Karpas-422 (cell line): ENCODE measurements around the gene SNX7. TPM values are rescaled to one million over a fixed set of nuclear protein-coding genes. Genes with fewer than 3 reads are reported as not detected.

Experiments used
- DNase-seq: peaks from one replicate; pipeline ENCODE4 v3.0.0-alpha.2; 2015
- H2AFZ ChIP-seq: fragments of 200-600 bp; sonication (generic); 2 replicates; pipeline ENCODE4 v1.6.1; 2014; ENCODE audit warnings: antibody characterized with exemption, low read length, mixed read lengths
- H3K27ac ChIP-seq: fragments of 200-600 bp; sonication (generic); 2 replicates; pipeline ENCODE4 v1.5.1; 2014; ENCODE audit warnings: mild to moderate bottlenecking, low read length, moderate library complexity
- H3K27me3 ChIP-seq: fragments of 200-600 bp; sonication (generic); 2 replicates; pipeline ENCODE4 v1.6.1; 2014; ENCODE audit warnings: low read length, mixed read lengths
- H3K36me3 ChIP-seq: fragments of 200-600 bp; sonication (generic); 2 replicates; pipeline ENCODE4 v1.6.1; 2014; ENCODE audit warnings: low read length, mixed read lengths; ENCODE audit not compliant: insufficient read depth
- H3K4me1 ChIP-seq: fragments of 200-600 bp; sonication (generic); 2 replicates; pipeline ENCODE4 v1.6.1; 2014; ENCODE audit warnings: mild to moderate bottlenecking, low read length, mixed read lengths
- H3K4me2 ChIP-seq: fragments of 200-600 bp; sonication (generic); 2 replicates; pipeline ENCODE4 v1.6.1; 2014; ENCODE audit warnings: low read length, low read depth, mild to moderate bottlenecking; ENCODE audit not compliant: poor library complexity, severe bottlenecking
- H3K4me3 ChIP-seq: fragments of 200-600 bp; sonication (generic); 2 replicates; pipeline ENCODE4 v1.5.1; 2014; ENCODE audit warnings: mild to moderate bottlenecking, antibody characterized with exemption, low read length, mixed read lengths
- H3K79me2 ChIP-seq: fragments of 200-600 bp; sonication (generic); 2 replicates; pipeline ENCODE4 v1.6.1; 2014; ENCODE audit warnings: mild to moderate bottlenecking, low read length, mixed read lengths
- H3K9ac ChIP-seq: fragments of 200-600 bp; sonication (generic); 2 replicates; pipeline ENCODE4 v1.6.0; 2014; ENCODE audit warnings: low read length
- H3K9me2 ChIP-seq: fragments of 200-600 bp; sonication (generic), shearing (Covaris generic); replicated peaks from 2 replicates; pipeline ENCODE4 v1.6.0; 2014; ENCODE audit warnings: mild to moderate bottlenecking, low read length, moderate library complexity; ENCODE audit not compliant: insufficient read depth
- H3K9me3 ChIP-seq: fragments of 300-700, 200-600 bp; sonication (generic); 2 replicates; pipeline ENCODE4 v1.6.1; 2014; ENCODE audit warnings: low read length, mixed read lengths
- H4K20me1 ChIP-seq: fragments of 200-600 bp; sonication (generic); 2 replicates; pipeline ENCODE4 v1.6.1; 2014; ENCODE audit warnings: mild to moderate bottlenecking, antibody characterized with exemption, low read length, low read depth; ENCODE audit not compliant: insufficient read depth
- total RNA-seq: library from RNA; depleted of rRNA; stranded (reverse); fragments of >200 nt; shearing (Covaris generic); gene quantifications from 2 replicates; pipeline ENCODE4 v1.2.3, GENCODE V29; 2014; ENCODE audit warnings: low replicate concordance

Gene SNX7
- total RNA-seq, 1 experiment from 2014 or later, result not detected

DNA sequence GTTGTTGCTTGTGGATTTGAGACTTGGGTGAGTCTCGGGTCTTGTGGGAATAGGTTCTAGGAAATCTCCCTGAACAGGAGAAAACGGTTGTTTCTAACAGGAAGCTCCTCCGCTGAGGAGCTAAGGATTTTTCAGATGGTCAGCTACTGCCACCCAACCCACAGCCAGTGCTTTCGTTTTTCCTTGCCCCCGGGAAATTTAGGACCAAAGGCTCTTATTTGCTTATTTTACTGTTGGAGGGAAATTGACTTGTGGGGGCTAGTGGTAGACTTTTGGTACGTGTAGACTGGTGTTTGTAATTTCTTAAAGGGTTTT lies 792 bp downstream of the SNX7 start:
- no peaks in the 10 kb centered on the region for H3K27me3 ChIP-seq
- no peak overlapping the region for H3K9ac ChIP-seq
- no peaks in the 10 kb centered on the region for H3K36me3 ChIP-seq
- DNase-seq, result no peak
- H3K27ac ChIP-seq, result no peak overlapping the region
- H3K79me2 ChIP-seq, result no peaks in the 10 kb centered on the region
- H3K4me1 ChIP-seq, result no peaks in the 10 kb centered on the region
- no peaks in the 10 kb centered on the region for H3K9me2 ChIP-seq
- H3K9me3 ChIP-seq, result no peaks in the 10 kb centered on the region
- H4K20me1 ChIP-seq, result no peaks in the 10 kb centered on the region
- no peak overlapping the region for H3K4me3 ChIP-seq
- no peak overlapping the region for H3K4me2 ChIP-seq
- H2AFZ ChIP-seq, result no peak overlapping the region

DNA sequence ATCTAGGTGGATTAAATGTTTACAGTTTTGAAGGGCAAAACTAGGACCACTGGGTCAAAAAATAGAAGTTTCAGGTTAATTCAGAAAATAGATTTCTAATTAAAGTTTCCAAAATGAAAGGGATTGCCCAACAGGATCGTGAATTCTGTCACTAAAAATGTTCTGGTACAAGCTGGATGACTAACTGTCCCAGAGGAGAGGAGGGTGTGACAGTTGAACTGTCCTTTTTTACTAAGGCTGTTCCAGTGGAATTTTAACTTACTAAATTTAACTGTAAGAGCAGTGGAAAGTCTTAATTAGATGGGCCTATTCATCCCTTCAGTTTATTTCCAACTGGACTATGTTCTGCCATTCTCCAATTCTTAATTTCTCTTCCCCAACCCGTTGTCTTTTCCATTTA lies 7.2 kb downstream of the SNX7 start:
- Histone ChIP-seq H3K27me3 (no peaks in the 10 kb centered on the region), H3K4me2 (no peak overlapping the region), H3K9me2 (no peaks in the 10 kb centered on the region), H3K27ac (no peak overlapping the region), H3K4me1 (no peaks in the 10 kb centered on the region), H3K79me2 (no peaks in the 10 kb centered on the region), H2AFZ (no peak overlapping the region), H3K4me3 (no peak overlapping the region), H3K36me3 (no peaks in the 10 kb centered on the region), H3K9ac (no peak overlapping the region), H3K9me3 (no peaks in the 10 kb centered on the region), H4K20me1 (no peaks in the 10 kb centered on the region)
- DNase-seq, result no peak

DNA sequence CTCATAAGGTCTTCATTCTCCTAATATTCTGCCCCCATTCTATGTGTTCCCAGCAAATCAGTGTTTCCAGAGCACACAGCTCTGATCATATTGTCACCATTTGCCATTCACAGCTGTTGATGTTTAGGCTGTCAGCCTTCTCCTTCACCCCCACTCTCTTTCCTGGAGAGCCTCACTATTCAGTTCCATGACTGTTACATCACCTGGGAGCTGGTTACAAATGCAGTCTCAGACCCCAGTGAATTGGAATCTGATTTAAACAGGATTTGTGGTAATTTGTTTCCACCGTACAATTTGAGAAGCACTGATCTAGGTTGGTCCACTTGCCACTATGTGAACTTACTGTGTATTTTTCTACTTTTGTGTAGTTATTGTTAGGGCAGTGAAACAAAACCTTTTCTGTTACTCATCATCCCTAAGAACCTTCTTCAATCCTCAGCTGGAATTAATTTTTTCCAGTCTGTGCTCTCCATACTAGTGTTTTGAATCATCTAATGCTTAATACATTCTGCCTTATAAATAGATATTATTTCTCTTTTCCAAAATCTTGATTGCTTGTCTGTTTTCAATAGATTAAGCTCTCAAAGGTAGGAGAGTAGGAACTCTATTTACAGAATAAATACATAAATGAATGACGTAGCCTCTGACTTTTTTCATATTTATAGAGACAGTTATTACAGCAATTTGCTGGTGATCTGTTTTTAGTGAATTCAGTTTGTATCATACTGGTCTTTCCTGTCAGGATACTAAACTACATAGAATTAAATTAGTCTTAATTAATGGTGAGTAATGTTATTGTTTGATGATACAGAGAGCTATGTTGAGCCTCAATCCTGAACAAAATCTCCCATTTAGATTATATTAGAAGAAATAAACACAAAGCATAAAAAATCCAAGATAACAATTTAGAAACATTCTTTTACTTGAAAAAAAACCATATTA lies 8.1 kb downstream of the SNX7 start:
- no peak overlapping the region for H3K4me2 ChIP-seq

DNA sequence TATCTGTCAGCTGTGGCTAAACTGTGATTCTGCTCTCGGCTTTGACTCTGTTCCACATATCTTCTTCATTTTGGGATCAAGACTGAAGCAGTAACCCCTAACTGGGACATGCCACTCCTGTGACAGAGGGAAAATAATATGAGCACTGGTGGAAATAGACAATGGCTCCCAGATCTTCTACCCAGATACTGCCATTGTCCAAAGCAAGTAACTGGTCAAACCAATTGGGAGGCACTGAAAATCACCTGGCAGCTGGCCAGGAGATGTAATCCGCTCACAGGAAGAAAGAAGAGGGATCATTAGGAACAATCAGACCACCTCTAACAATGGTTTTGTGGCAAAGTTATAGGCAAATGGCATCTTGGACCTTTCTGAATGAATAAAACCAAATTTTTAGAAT lies 10.7 kb downstream of the SNX7 start:
- no peak overlapping the region for H3K9ac ChIP-seq
- no peaks in the 10 kb centered on the region for H3K36me3 ChIP-seq
- no peak overlapping the region for H3K4me3 ChIP-seq
- no peak overlapping the region for H3K4me2 ChIP-seq
- H3K4me1 ChIP-seq, result no peaks in the 10 kb centered on the region
- no peak for DNase-seq
- H2AFZ ChIP-seq, result no peak overlapping the region
- no peaks in the 10 kb centered on the region for H4K20me1 ChIP-seq
- no peaks in the 10 kb centered on the region for H3K79me2 ChIP-seq
- no peaks in the 10 kb centered on the region for H3K27me3 ChIP-seq
- no peaks in the 10 kb centered on the region for H3K9me3 ChIP-seq
- H3K9me2 ChIP-seq, result no peaks in the 10 kb centered on the region
- H3K27ac ChIP-seq, result no peak overlapping the region

More for the DNA sequence above, 8.1 kb downstream of the SNX7 start:
- no peak overlapping the region for H3K9ac ChIP-seq
- H3K79me2 ChIP-seq, result no peaks in the 10 kb centered on the region
- H3K9me2 ChIP-seq, result no peaks in the 10 kb centered on the region
- no peak overlapping the region for H3K27ac ChIP-seq
- H3K4me1 ChIP-seq, result no peaks in the 10 kb centered on the region
- no peaks in the 10 kb centered on the region for H3K36me3 ChIP-seq
- H3K4me3 ChIP-seq, result no peak overlapping the region
- H3K27me3 ChIP-seq, result no peaks in the 10 kb centered on the region
- H4K20me1 ChIP-seq, result no peaks in the 10 kb centered on the region
- DNase-seq, result no peak
- H3K9me3 ChIP-seq, result no peaks in the 10 kb centered on the region
- H2AFZ ChIP-seq, result no peak overlapping the region

DNA sequence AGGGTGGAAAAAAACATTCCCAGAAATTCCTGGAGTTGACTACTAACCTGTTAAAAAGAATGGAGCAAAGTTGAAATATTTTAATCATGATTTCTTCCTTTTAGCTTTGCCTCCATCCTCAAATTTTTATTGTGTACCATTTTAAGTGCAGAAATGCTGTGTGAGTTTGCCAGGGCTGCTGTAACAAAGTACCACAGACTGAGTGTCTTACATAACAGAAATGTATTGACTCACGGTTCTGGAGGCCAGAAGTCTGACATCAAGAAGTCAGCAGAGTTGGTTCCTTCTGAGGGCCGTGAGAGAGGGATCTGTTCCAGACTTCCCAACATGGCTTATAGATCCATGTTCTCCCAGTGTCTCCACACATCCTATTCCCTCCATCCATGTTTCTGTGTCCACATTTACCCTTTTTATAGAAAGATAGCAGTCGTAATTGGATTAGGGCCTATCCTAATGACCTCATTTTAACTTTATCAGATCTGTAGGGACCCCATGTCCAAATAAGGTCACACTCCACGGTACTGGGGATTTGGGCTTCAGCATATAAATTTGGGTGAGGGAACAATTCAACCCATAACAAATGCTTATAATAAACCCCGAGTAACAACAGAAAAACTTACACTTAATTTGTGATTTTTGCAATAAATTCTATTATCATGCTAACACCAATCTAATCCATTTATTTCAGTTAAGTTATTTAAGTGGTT lies 12.7 kb downstream of the SNX7 start:
- no peaks in the 10 kb centered on the region for H3K27me3 ChIP-seq
- no peak overlapping the region for H3K4me2 ChIP-seq
- no peaks in the 10 kb centered on the region for H3K4me1 ChIP-seq
- DNase-seq, result no peak
- H2AFZ ChIP-seq, result no peak overlapping the region
- no peaks in the 10 kb centered on the region for H3K79me2 ChIP-seq
- no peaks in the 10 kb centered on the region for H3K9me2 ChIP-seq
- no peaks in the 10 kb centered on the region for H4K20me1 ChIP-seq
- H3K9ac ChIP-seq, result no peak overlapping the region
- H3K27ac ChIP-seq, result no peak overlapping the region
- H3K9me3 ChIP-seq, result no peaks in the 10 kb centered on the region
- H3K4me3 ChIP-seq, result no peak overlapping the region
- no peaks in the 10 kb centered on the region for H3K36me3 ChIP-seq

DNA sequence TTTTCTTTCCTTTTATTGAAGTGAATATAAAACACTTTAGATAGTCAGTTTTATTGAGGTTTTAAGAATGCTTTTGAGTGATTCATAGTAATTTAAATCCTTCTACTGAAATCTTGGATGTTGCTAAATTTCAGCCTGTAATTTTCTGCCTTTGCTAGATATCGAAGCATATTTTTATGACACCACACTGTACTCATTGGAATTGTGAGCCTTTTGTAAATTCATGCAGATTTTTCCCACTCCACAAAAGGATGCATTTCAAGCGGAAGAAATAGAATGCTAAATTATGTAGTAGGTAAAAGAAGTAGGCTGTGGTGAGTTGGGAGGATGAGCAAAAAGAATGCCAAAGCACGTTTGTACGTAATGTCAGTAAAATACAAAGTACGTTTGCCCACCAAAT lies 13.8 kb downstream of the SNX7 start:
- Histone ChIP-seq H2AFZ (no peak overlapping the region), H3K4me3 (no peak overlapping the region), H3K36me3 (no peaks in the 10 kb centered on the region), H3K27ac (no peak overlapping the region), H3K4me2 (no peak overlapping the region), H3K9me2 (no peaks in the 10 kb centered on the region), H3K79me2 (no peaks in the 10 kb centered on the region), H3K9ac (no peak overlapping the region), H4K20me1 (no peaks in the 10 kb centered on the region), H3K9me3 (no peaks in the 10 kb centered on the region), H3K27me3 (no peaks in the 10 kb centered on the region), H3K4me1 (no peaks in the 10 kb centered on the region)
- DNase-seq, result no peak

DNA sequence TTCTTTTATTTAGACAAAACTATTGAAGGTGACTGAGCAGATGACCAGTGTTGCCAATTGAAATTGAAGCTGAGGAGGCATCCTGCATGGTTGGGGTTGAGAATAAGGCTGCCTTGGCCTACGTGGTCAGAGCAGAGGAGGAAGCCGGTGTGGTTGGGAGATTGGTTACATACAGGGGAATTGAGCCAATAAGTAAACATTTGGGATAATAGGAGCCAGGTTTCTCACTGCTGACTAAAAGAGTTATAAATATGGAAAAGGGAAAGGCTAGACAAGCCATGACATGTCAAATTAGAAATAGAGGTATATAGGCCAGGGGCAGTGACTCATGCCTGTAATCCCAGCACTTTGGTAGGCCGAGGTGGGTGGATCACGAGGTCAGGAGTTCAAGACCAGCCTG lies 15.8 kb downstream of the SNX7 start:
- no peak for DNase-seq
- Histone ChIP-seq H2AFZ (no peak overlapping the region), H3K4me3 (no peak overlapping the region), H3K9me2 (no peaks in the 10 kb centered on the region), H3K79me2 (no peaks in the 10 kb centered on the region), H3K27me3 (no peaks in the 10 kb centered on the region), H3K4me2 (no peak overlapping the region), H3K27ac (no peak overlapping the region), H3K9me3 (no peaks in the 10 kb centered on the region), H3K4me1 (no peaks in the 10 kb centered on the region), H4K20me1 (no peaks in the 10 kb centered on the region), H3K9ac (no peak overlapping the region), H3K36me3 (no peaks in the 10 kb centered on the region)

DNA sequence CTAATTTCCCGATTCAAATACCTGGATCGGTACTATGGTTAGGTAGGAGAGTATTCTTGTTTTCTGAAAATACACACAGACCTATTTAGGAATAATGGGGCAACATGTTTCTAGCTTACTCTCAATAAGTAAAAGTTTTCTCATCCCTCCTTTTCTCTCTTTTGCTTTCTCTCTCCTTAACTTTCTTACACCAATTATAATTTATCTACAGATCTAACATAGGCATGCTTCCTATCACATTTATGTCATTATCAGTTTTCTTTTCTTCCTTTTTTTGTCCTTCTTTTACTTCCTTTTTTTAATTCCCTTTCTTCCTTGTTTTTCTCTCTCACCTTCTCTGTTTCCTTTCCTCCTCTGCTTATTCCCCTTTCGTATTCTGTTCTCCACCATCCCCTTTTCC lies 20.3 kb downstream of the SNX7 start:
- Histone ChIP-seq H3K9ac (no peak overlapping the region), H2AFZ (no peak overlapping the region), H3K79me2 (no peaks in the 10 kb centered on the region), H3K4me3 (no peak overlapping the region), H3K36me3 (no peaks in the 10 kb centered on the region), H3K27ac (no peak overlapping the region), H3K9me3 (no peaks in the 10 kb centered on the region), H3K4me2 (no peak overlapping the region), H4K20me1 (no peaks in the 10 kb centered on the region), H3K9me2 (no peaks in the 10 kb centered on the region), H3K27me3 (no peaks in the 10 kb centered on the region), H3K4me1 (no peaks in the 10 kb centered on the region)
- no peak for DNase-seq
